K562 treated with DMSO at 1 percent for 24 hours (cell line): ENCODE measurements around the gene CCDC85C. TPM values are rescaled to one million over a fixed set of nuclear protein-coding genes. Genes with fewer than 3 reads are reported as not detected.

ENCODE experiments used
- total RNA-seq: library from RNA; unstranded; fragments of 300-600 nt; gene quantifications from 2 replicates; pipeline ENCODE4 v1.2.3, GENCODE V29; 2022; ENCODE audit warnings: low read depth; ENCODE audit not compliant: insufficient read depth

Gene CCDC85C
- total RNA-seq = 12.3 and 13.1 TPM in 2 replicates

DNA sequence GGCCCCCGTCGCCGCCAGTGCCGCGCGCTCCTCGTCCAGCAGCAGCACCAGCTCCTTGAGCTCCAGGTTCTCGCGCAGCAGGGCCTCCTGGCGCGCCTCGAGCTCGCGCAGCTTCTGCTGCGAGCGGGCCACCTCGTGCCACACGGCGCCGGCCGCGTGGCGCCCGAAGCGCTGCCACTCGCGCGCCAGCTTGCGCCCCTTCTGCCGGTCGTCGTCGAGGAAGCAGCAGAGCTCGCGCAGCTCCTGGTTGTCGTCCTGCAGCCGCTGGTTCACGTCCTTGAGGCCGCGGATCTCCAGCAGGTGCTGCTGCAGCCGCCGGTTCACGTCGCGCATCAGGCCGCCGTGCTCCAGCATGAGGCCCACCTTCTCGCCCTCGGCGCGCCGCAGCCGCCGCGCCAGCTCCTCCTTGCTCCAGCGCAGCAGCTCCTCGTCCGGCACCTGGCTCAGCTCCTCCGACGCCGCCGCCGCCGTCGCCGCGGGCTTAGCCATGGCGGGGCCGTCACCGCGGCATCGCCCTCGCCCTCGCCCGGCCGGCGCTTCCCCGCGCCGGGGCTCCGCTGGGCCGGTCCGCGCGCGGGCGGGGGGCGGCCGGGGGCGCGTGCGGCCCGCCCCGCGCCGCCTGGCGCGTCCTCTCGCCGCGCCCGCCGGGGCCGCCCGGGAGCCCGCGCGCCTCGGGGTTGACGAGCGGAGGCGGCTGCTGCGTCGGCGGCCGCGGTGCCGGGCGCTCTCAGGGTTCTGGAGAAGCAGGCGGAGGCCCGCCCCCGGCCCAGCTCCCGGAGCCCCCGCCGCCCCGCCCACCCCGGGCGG lies at the start of gene CCDC85C:
Gene CCDC85C (minus strand): TSS at position 737 of the 807 bp plus-strand sequence. CDS start 248 bp downstream, at position 489.

GRCh38 chr14:99644723-99645544 lies 40.9 kb upstream of the CCDC85C start, which contains the start of gene HHIPL1:
Gene HHIPL1, plus strand, starts transcription at chr14:99645129. Its CDS starts 79 bp downstream, at chr14:99645208.

DNA sequence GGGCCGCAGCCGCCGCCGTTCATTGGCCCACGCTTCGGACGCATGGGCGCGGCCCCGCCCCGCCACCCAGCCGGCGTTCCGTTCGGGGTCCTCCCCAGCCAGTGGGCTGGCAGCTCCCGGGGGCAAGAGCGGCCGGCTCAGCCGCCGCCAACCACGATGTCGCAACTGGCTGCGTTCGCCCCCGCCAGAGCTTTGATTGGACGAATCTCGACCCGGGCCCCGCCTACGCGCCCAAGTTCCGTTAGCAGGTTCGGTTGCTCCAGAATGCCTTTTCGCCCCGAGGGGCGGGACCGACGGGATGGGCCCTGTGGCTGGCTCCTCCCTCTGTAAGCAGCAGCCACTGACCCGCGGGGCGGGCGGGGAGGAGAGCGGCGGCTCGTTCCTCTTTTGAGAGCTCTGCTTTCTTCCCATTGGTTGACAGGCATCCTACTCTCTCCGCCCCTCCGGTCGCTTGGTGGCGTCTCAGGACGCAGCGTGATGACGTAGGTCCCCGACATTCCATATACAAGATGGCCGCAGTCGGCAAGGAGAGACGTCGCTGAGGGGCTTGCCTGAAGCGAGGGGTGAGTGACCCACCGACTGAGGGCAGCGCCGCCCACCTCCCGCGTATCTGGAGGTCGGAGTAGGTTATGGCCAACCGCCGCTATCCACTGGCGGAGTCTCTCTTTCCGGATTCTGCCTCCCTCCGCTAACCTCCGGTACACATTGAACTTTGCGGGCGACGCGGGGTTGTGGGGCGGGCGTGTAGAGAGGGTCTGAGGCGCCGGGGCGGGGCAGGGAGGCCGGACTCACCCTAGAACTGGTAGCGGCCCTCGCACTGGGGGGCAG lies 122.9 kb downstream of the CCDC85C start, which contains the start of gene CCNK:
Gene CCNK (plus strand): TSS at position 493 of the 828 bp plus-strand sequence. CDS start 11,269 bp downstream, outside the sequence.

DNA sequence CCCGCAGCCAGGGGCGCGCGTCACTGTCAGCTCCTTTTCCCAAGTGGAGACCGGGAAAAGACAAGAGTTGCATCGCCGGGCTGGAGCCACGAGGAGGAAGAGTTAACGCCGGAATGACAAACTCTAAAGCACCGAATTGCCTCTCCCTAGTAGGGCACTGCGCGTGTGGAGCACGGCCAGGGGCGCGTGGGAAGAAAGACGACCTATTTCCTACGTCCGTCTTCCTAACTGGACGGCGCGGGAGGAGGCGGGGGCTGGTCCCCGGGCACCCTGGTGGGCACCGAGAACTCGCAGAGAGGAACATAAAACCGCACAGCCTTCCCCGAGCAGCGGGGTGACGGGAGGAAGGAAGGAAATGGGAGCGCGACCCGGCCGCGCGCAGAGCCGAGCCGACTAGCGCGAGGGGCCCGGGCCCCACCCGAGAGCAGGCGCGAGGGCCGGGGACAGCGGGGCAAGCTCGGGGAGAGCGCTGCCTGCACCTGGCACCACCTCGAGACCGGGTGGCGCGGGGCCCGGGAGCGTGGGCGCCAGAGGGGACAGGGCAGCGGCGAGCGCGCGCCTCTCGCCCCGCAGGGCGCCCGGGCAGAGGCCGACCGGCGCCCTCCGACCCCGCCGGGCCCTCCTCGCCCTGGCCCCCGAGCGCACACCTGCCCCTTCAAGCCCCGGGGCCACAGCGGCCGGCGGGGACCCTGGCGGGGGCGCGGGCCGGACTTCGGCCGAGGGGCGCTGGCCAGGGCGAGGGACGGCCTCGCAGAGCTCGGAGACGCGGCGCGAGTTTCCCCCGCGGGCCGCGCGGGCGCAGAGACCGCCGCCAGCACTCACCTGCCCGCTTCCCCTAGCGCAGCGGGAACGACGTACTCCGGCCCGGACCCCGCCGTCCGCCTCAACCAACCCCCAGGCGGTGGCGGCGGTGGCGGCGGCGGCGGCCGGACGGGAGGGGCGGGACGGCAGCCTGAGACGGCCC lies 123.8 kb downstream of the CCDC85C start, which contains the start of gene SETD3:
Gene SETD3 (minus strand): TSS at position 954 of the 964 bp plus-strand sequence. CDS start 15,054 bp downstream, outside the sequence.

Other genes with a start within 250 kb of the CCDC85C start
- gene SETD3, start 123.3 kb downstream of the CCDC85C start, total RNA-seq = 19.0 and 20.9 TPM in 2 replicates
- 24.2 and 29.2 TPM in 2 replicates for gene CCNK, start 122.8 kb downstream of the CCDC85C start, total RNA-seq
- 0.05 TPM in 1 of 2 replicates, not detected in the other for gene HHIPL1, start 40.9 kb upstream of the CCDC85C start, total RNA-seq
- gene CYP46A1, start 80.1 kb upstream of the CCDC85C start, total RNA-seq = not detected in 2 replicates
- gene EML1, start 189.2 kb upstream of the CCDC85C start, total RNA-seq = 1.3 and 1.8 TPM in 2 replicates